HCT116 (cell line): Measurements from ENCODE around the gene PXMP2. TPM values are rescaled to one million over a fixed set of nuclear protein-coding genes. Genes with fewer than 3 reads are reported as not detected.

ENCODE experiments used
- ATAC-seq: fragments of 200-7000 bp; cut with Tn5 transposase; 2 replicates; pipeline ENCODE4 v1.9.1; 2020; ENCODE audit warnings: mild to moderate bottlenecking, moderate library complexity
- BruUV-seq: library from RNA; stranded (reverse); fragments of 400-500 nt; replicated peaks from 2 replicates; lab custom pipeline; 2021; lab: Mats Ljungman, UMichigan
- CTCF ChIA-PET: fragments of 300-600 bp; sonication (Branson Sonifier 250); formaldehyde crosslinking; loops from one replicate; lab custom pipeline; 2021; ENCODE audit warnings: antibody characterized with exemption; lab: Charles Lee
- POLR2A ChIA-PET: fragments of 300-600, 350-600 bp; sonication (Branson Sonifier 250); formaldehyde crosslinking; loops from one replicate; lab custom pipeline; 2021; ENCODE audit warnings: antibody characterized with exemption; lab: Charles Lee
- RAD21 ChIA-PET, 2 experiments: fragments of 300-600 bp; sonication (Branson Sonifier 250); formaldehyde crosslinking; loops; one replicate each; lab custom pipeline; 2023; ENCODE audit warnings: low total read pairs in 2 of 2; ENCODE audit not compliant: uncharacterized antibody in 2 of 2, unreplicated experiment in 2 of 2, low non-redundant PET in 1 of 2; lab: Charles Lee
- DNase-seq: peaks from one replicate; pipeline ENCODE4 v3.0.0-alpha.2; 2010; ENCODE audit warnings: low read depth, low spot score
- H2AFZ ChIP-seq: fragments of 200-600 bp; shearing (Covaris generic), sonication (generic); 2 replicates; pipeline ENCODE4 v1.6.1; 2017; ENCODE audit warnings: low read depth, mixed run types, mixed read lengths, antibody characterized with exemption, low read length; ENCODE audit not compliant: poor library complexity, severe bottlenecking
- H3K27ac ChIP-seq: 2 replicates; pipeline ENCODE4 v1.5.1; 2012; ENCODE audit warnings: low read depth, low read length
- H3K27me3 ChIP-seq: fragments of 200-600 bp; sonication (generic); 2 replicates; pipeline ENCODE4 v1.6.1; 2016; ENCODE audit warnings: mixed run types, low read length, mixed read lengths; ENCODE audit not compliant: insufficient read depth
- H3K36me3 ChIP-seq, 2 experiments: fragments of 200-500 bp in 1 of 2; fragments of 200-600 bp in 1 of 2; sonication (Bioruptor generic) in 1 of 2; sonication (generic) in 1 of 2; 2 replicates each; pipeline versions ENCODE4 v1.5.1 to v1.6.1; 2014 to 2016; ENCODE audit warnings: low read length in 2 of 2, inconsistent platforms in 1 of 2, mixed read lengths in 1 of 2, mixed run types in 1 of 2; ENCODE audit not compliant: insufficient read depth in 2 of 2, control insufficient read depth in 1 of 2
- H3K4me1 ChIP-seq, 2 experiments: fragments of 200-600 bp in 1 of 2; sonication (generic) in 1 of 2; 2 replicates each; pipeline versions ENCODE4 v1.5.1 to v1.6.1; 2012 to 2017; ENCODE audit warnings: low read length in 2 of 2, inconsistent platforms in 1 of 2, mild to moderate bottlenecking in 1 of 2, mixed read lengths in 1 of 2, mixed run types in 1 of 2, moderate library complexity in 1 of 2; ENCODE audit not compliant: insufficient read depth in 2 of 2, control insufficient read depth in 1 of 2
- H3K4me2 ChIP-seq: fragments of 200-600 bp; sonication (generic); 2 replicates; pipeline ENCODE4 v1.6.1; 2017; ENCODE audit warnings: mixed run types, low read length, mixed read lengths
- H3K4me3 ChIP-seq, 2 experiments: fragments of 200-600 bp in 1 of 2; sonication (generic) in 1 of 2; replicated peaks in 1 of 2; 2 replicates each; pipeline ENCODE4 v1.5.1; 2011 to 2016; ENCODE audit warnings: low read length in 2 of 2, control low read depth in 1 of 2, low read depth in 1 of 2, mild to moderate bottlenecking in 1 of 2, mixed read lengths in 1 of 2, mixed run types in 1 of 2
- H3K79me2 ChIP-seq: fragments of 200-600 bp; sonication (generic); 2 replicates; pipeline ENCODE4 v1.6.1; 2017; ENCODE audit warnings: mild to moderate bottlenecking, mixed run types, low read length, moderate library complexity, mixed read lengths; ENCODE audit not compliant: insufficient read depth
- H3K9ac ChIP-seq: fragments of 200-600 bp; sonication (generic); 2 replicates; pipeline ENCODE4 v1.6.1; 2016; ENCODE audit warnings: low read length, mixed read lengths
- H3K9me2 ChIP-seq: fragments of 200-600 bp; sonication (generic), shearing (Covaris generic); 2 replicates; pipeline ENCODE4 v1.6.1; 2017; ENCODE audit warnings: mixed run types, mild to moderate bottlenecking, moderate library complexity; ENCODE audit not compliant: insufficient read depth
- H3K9me3 ChIP-seq, 2 experiments: fragments of 200-500 bp in 1 of 2; fragments of 200-600 bp in 1 of 2; sonication (Bioruptor generic) in 1 of 2; sonication (generic) in 1 of 2; 2 replicates each; pipeline ENCODE4 v1.6.1; 2014 to 2017; ENCODE audit warnings: low read length in 2 of 2, mixed read lengths in 2 of 2, inconsistent platforms in 1 of 2, low read depth in 1 of 2, mild to moderate bottlenecking in 1 of 2, mixed run types in 1 of 2, moderate library complexity in 1 of 2; ENCODE audit not compliant: control insufficient read depth in 1 of 2, insufficient read depth in 1 of 2
- H4K20me1 ChIP-seq: fragments of 200-600 bp; sonication (generic), shearing (Covaris generic); 2 replicates; pipeline ENCODE4 v1.6.1; 2017; ENCODE audit warnings: mixed run types, mild to moderate bottlenecking, moderate library complexity; ENCODE audit not compliant: insufficient read depth
- CBX3 ChIP-seq: IDR thresholded peaks from 2 replicates; pipeline ENCODE4 v1.6.1; 2012; ENCODE audit warnings: low read depth
- CEBPB ChIP-seq: IDR thresholded peaks from 2 replicates; pipeline ENCODE4 v1.6.1; 2012; ENCODE audit warnings: low read depth
- EGR1 ChIP-seq: IDR thresholded peaks from 2 replicates; pipeline ENCODE4 v1.6.1; 2012; ENCODE audit warnings: low read depth
- ELF1 ChIP-seq: IDR thresholded peaks from 2 replicates; pipeline ENCODE4 v1.6.1; 2012; ENCODE audit warnings: low read depth, borderline replicate concordance
- FOSL1 ChIP-seq: IDR thresholded peaks from 2 replicates; pipeline ENCODE4 v1.6.1; 2012; ENCODE audit warnings: low read depth
- TCF7L2 ChIP-seq: IDR thresholded peaks from 2 replicates; pipeline ENCODE4 v1.7.0; 2011; ENCODE audit warnings: borderline replicate concordance, inconsistent platforms; ENCODE audit not compliant: insufficient read depth, insufficient read length; ENCODE audit errors: extremely low read depth
- YY1 ChIP-seq: IDR thresholded peaks from 2 replicates; pipeline ENCODE4 v1.6.1; 2011; ENCODE audit warnings: low read length, low read depth, moderate library complexity, mild to moderate bottlenecking; ENCODE audit not compliant: insufficient replicate concordance; ENCODE audit errors: extremely low read depth
- ZFX ChIP-seq: fragments of 450-650 bp; IDR thresholded peaks from 2 replicates; pipeline ENCODE4 v1.6.1; 2017
- ZNF274 ChIP-seq: fragments of 200-500 bp; sonication (Bioruptor generic); IDR thresholded peaks from 2 replicates; pipeline ENCODE4 v1.6.1; 2014; ENCODE audit warnings: mild to moderate bottlenecking, low read depth, low read length, inconsistent platforms
- intact Hi-C: fragments of 100-400 bp; cut with micrococcal nuclease; formaldehyde crosslinking; loops from 2 replicates; pipeline ENCODE4 v1.10.0; 2022
- total RNA-seq: library from RNA; stranded (reverse); gene quantifications from one replicate; pipeline ENCODE4 v1.2.1, GENCODE V29; 2021; ENCODE audit not compliant: unreplicated experiment
- TF ChIP-seq, protein P1 (sequence below), 3 experiments: fragments of 200-600 bp in 1 of 3; sonication (generic) in 1 of 3; IDR thresholded peaks in 2 of 3; conservative IDR thresholded peaks in 1 of 3; 2 replicates each; pipeline ENCODE4 v1.5.1; 2012 to 2017; ENCODE audit warnings: low read depth in 2 of 3, low read length in 2 of 3, antibody characterized with exemption in 1 of 3, borderline replicate concordance in 1 of 3, control low read depth in 1 of 3, mild to moderate bottlenecking in 1 of 3, mixed read lengths in 1 of 3, mixed run types in 1 of 3, moderate library complexity in 1 of 3; ENCODE audit not compliant: insufficient read depth in 1 of 3
- TF ChIP-seq, protein P2 (sequence below): IDR thresholded peaks from 2 replicates; pipeline ENCODE4 v1.6.1; 2011; ENCODE audit warnings: mild to moderate bottlenecking, low read length, moderate library complexity; ENCODE audit not compliant: insufficient replicate concordance; ENCODE audit errors: extremely low read depth
- TF ChIP-seq, protein P3 (sequence below): IDR thresholded peaks from 2 replicates; pipeline ENCODE4 v1.6.1; 2012
- TF ChIP-seq, protein P4 (sequence below): IDR thresholded peaks from 2 replicates; pipeline ENCODE4 v1.6.1; 2012

The PXMP2 gene
- total RNA-seq, 1 experiment from 2014 or later = 30.9 TPM

DNA sequence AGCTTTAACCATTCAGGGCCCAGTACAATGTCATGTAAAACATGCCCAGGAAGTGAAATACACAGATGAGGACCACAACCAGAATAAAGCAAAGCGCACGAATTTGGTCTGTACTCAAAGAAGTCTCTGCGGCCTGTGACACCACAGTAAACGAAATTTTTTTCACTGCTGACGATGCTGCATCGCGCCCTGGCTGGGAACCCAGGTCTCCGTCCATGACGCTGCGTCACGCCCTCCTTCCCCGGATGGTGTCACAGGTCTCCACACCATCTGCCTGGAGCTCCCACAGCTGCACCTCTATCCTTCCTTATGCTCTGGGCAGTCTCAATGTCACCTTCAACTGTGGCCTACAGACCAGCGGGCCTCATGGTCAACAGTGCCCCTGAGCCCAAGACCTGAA is 56.4 kb downstream of the PXMP2 start:
- ChIA-PET CTCF (no interaction called here), POLR2A (no interaction called here)
- intact Hi-C loops = no loop called here
- no peak overlapping the region for H3K4me2 ChIP-seq
- H3K27ac ChIP-seq = no peak overlapping the region
- 0 out of 2 replicates have a peak, but pooled peaks cover 7% of the 10 kb centered on the region for H4K20me1 ChIP-seq
- ATAC-seq = no peak
- H3K4me1 ChIP-seq = no peaks in the 10 kb centered on the region
- no peak overlapping the region for H2AFZ ChIP-seq
- no peaks in the 10 kb centered on the region for H3K27me3 ChIP-seq
- BruUV-seq = no TSS peak
- TF ChIP-seq ZFX = no peak
- TF ChIP-seq CEBPB = no peak
- no peak for TF ChIP-seq ELF1
- no peak for TF ChIP-seq ZNF274
- TF ChIP-seq, protein P1, sequence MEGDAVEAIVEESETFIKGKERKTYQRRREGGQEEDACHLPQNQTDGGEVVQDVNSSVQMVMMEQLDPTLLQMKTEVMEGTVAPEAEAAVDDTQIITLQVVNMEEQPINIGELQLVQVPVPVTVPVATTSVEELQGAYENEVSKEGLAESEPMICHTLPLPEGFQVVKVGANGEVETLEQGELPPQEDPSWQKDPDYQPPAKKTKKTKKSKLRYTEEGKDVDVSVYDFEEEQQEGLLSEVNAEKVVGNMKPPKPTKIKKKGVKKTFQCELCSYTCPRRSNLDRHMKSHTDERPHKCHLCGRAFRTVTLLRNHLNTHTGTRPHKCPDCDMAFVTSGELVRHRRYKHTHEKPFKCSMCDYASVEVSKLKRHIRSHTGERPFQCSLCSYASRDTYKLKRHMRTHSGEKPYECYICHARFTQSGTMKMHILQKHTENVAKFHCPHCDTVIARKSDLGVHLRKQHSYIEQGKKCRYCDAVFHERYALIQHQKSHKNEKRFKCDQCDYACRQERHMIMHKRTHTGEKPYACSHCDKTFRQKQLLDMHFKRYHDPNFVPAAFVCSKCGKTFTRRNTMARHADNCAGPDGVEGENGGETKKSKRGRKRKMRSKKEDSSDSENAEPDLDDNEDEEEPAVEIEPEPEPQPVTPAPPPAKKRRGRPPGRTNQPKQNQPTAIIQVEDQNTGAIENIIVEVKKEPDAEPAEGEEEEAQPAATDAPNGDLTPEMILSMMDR (IDR thresholded peaks at IDR 0.05 in 2 of 3, conservative IDR thresholded peaks at IDR 0.05 in 1 of 3; ENCODE audit: borderline replicate concordance in 1 of 3, insufficient read depth in 1 of 3, low read depth in 2 of 3, low read length in 2 of 3) = no peak
- no peak for TF ChIP-seq FOSL1
- TF ChIP-seq, all 23 proteins: peak for 0
- RAD21 ChIA-PET = no interaction called here
- no peaks in the 10 kb centered on the region for H3K9me3 ChIP-seq
- no peak overlapping the region for H3K4me3 ChIP-seq
- no peaks in the 10 kb centered on the region for H3K9me2 ChIP-seq
- no peak overlapping the region for H3K9ac ChIP-seq
- DNase-seq = no peak
- H3K36me3 ChIP-seq = peaks cover 79% of the 10 kb centered on the region in 2 experiments
- H3K79me2 ChIP-seq = peaks cover 58% of the 10 kb centered on the region

DNA sequence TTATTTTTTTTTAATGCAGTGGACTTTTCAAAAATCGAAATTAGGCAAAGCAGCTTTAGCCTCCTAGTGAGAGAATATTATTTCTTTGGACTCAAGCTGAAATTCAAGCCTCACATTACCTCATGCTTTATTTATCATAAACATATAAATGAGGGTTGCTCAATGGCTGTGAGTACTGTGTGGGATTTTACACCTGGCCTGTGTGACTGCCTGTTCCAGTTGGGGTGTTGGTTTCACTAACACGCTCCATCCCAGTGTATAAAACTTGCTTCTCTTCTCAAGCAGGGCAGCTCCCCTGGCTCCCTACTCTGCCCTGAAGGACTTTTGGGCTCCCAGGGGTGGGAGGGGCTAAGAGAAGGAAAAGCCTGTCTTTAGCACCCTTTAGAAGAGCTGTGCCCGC is 59.2 kb downstream of the PXMP2 start:
- H2AFZ ChIP-seq = no peak overlapping the region
- H3K27ac ChIP-seq = no peak overlapping the region
- 0 out of 2 replicates have a peak, but pooled peaks cover 4% of the 10 kb centered on the region for H4K20me1 ChIP-seq
- ATAC-seq (no peak), DNase-seq (no peak)
- H3K9me2 ChIP-seq = no peaks in the 10 kb centered on the region
- CTCF ChIA-PET = no interaction called here
- H3K27me3 ChIP-seq = no peaks in the 10 kb centered on the region
- H3K9ac ChIP-seq = no peak overlapping the region
- H3K9me3 ChIP-seq = no peaks in the 10 kb centered on the region
- RAD21 ChIA-PET = no interaction called here
- peaks cover 66 to 76% of the 10 kb centered on the region in 2 experiments for H3K36me3 ChIP-seq
- intact Hi-C loops = no loop called here
- no peak overlapping the region for H3K4me3 ChIP-seq
- no peaks in the 10 kb centered on the region for H3K4me1 ChIP-seq
- BruUV-seq = no TSS peak
- peaks cover 62% of the 10 kb centered on the region for H3K79me2 ChIP-seq
- no peak overlapping the region for H3K4me2 ChIP-seq
- POLR2A ChIA-PET = no interaction called here
- TF ChIP-seq, protein P1 (IDR thresholded peaks at IDR 0.05 in 2 of 3, conservative IDR thresholded peaks at IDR 0.05 in 1 of 3; ENCODE audit: borderline replicate concordance in 1 of 3, insufficient read depth in 1 of 3, low read depth in 2 of 3, low read length in 2 of 3) = no peak
- TF ChIP-seq, protein P2, sequence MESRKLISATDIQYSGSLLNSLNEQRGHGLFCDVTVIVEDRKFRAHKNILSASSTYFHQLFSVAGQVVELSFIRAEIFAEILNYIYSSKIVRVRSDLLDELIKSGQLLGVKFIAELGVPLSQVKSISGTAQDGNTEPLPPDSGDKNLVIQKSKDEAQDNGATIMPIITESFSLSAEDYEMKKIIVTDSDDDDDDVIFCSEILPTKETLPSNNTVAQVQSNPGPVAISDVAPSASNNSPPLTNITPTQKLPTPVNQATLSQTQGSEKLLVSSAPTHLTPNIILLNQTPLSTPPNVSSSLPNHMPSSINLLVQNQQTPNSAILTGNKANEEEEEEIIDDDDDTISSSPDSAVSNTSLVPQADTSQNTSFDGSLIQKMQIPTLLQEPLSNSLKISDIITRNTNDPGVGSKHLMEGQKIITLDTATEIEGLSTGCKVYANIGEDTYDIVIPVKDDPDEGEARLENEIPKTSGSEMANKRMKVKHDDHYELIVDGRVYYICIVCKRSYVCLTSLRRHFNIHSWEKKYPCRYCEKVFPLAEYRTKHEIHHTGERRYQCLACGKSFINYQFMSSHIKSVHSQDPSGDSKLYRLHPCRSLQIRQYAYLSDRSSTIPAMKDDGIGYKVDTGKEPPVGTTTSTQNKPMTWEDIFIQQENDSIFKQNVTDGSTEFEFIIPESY = no peak
- TF ChIP-seq CBX3 = no peak
- no peak for TF ChIP-seq EGR1
- TF ChIP-seq, protein P3, sequence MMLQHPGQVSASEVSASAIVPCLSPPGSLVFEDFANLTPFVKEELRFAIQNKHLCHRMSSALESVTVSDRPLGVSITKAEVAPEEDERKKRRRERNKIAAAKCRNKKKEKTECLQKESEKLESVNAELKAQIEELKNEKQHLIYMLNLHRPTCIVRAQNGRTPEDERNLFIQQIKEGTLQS = no peak
- no peak for TF ChIP-seq TCF7L2
- TF ChIP-seq, protein P4, sequence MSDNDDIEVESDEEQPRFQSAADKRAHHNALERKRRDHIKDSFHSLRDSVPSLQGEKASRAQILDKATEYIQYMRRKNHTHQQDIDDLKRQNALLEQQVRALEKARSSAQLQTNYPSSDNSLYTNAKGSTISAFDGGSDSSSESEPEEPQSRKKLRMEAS = no peak
- no peak for TF ChIP-seq ZNF274
- TF ChIP-seq YY1 = no peak
